Panc1 (cell line): Measurements from ENCODE around the gene FANCD2OS. TPM values are rescaled to one million over a fixed set of nuclear protein-coding genes. Genes with fewer than 3 reads are reported as not detected.
"Not testable (repeated sequence)": the region's sequence is repeated elsewhere in the genome, so short reads cannot be mapped to it uniquely, and the experiment has no call there.

ENCODE experiments used
- ATAC-seq: fragments of 200-7000 bp; cut with Tn5 transposase; 2 replicates; pipeline ENCODE4 v1.9.1; 2020; ENCODE audit warnings: mild to moderate bottlenecking, moderate library complexity
- BruUV-seq: library from RNA; stranded (reverse); fragments of 400-500 nt; replicated peaks from 2 replicates; lab custom pipeline; 2021; lab: Mats Ljungman, UMichigan
- CTCF ChIA-PET: fragments of 300-600 bp; sonication (Branson Sonifier 250); formaldehyde crosslinking; loops from one replicate; lab custom pipeline; 2022; ENCODE audit warnings: antibody characterized with exemption; lab: Charles Lee
- POLR2A ChIA-PET: fragments of 300-600 bp; sonication (Branson Sonifier 250); formaldehyde crosslinking; loops from one replicate; lab custom pipeline; 2022; ENCODE audit warnings: antibody characterized with exemption; lab: Charles Lee
- DNase-seq: peaks from one replicate; pipeline ENCODE4 v3.0.0-alpha.2; 2010; ENCODE audit warnings: low read depth, low spot score
- H3K27ac ChIP-seq: 2 replicates; pipeline ENCODE4 v1.5.1; 2011; ENCODE audit warnings: mild to moderate bottlenecking, low read length, inconsistent platforms
- H3K27me3 ChIP-seq: fragments of 200-500 bp; sonication (Bioruptor generic); 2 replicates; pipeline ENCODE4 v1.6.0; 2014; ENCODE audit warnings: low read length, inconsistent platforms; ENCODE audit not compliant: control insufficient read depth, insufficient read depth
- H3K36me3 ChIP-seq: fragments of 200-500 bp; sonication (Bioruptor generic); 2 replicates; pipeline ENCODE4 v1.5.1; 2014; ENCODE audit warnings: inconsistent platforms, mild to moderate bottlenecking, low read length, moderate library complexity; ENCODE audit not compliant: control insufficient read depth, insufficient read depth
- H3K4me1 ChIP-seq: 2 replicates; pipeline ENCODE4 v1.5.1; 2011; ENCODE audit warnings: inconsistent platforms, mild to moderate bottlenecking, low read length, moderate library complexity; ENCODE audit not compliant: control insufficient read depth, insufficient read depth
- H3K4me3 ChIP-seq, 2 experiments: 2 replicates each; pipeline ENCODE4 v1.5.1; 2011 to 2012; ENCODE audit warnings: low read depth in 2 of 2, low read length in 2 of 2, mild to moderate bottlenecking in 2 of 2, inconsistent platforms in 1 of 2, moderate library complexity in 1 of 2
- H3K9me3 ChIP-seq: fragments of 200-500 bp; sonication (Bioruptor generic); 2 replicates; pipeline ENCODE4 v1.5.1; 2014; ENCODE audit warnings: low read depth, mild to moderate bottlenecking, inconsistent platforms, low read length, moderate library complexity; ENCODE audit not compliant: control insufficient read depth, insufficient read depth
- POLR2AphosphoS5 ChIP-seq: IDR thresholded peaks from 2 replicates; pipeline ENCODE4 v1.6.1; 2012; ENCODE audit warnings: mild to moderate bottlenecking, low read depth, low read length, moderate library complexity
- SIN3A ChIP-seq: IDR thresholded peaks from 2 replicates; pipeline ENCODE4 v1.6.1; 2012; ENCODE audit warnings: low read depth, mild to moderate bottlenecking, low read length, moderate library complexity, borderline replicate concordance; ENCODE audit not compliant: insufficient read depth
- TCF7L2 ChIP-seq: IDR thresholded peaks from 2 replicates; pipeline ENCODE4 v1.6.1; 2011; ENCODE audit warnings: mild to moderate bottlenecking, low read depth, low read length, inconsistent platforms
- in situ Hi-C: cut with HindIII; loops from 2 replicates; pipeline ENCODE4 v1.10.0; 2016; ENCODE audit warnings: low sequenced_read_pairs, low pct_unique_long_range_greater_than_20kb
- intact Hi-C: fragments of 100-400 bp; cut with micrococcal nuclease; formaldehyde crosslinking; loops from one replicate; pipeline ENCODE4 v1.10.0; 2022; ENCODE audit not compliant: unreplicated experiment
- total RNA-seq: library from RNA; stranded (reverse); gene quantifications from one replicate; pipeline ENCODE4 v1.2.1, GENCODE V29; 2021; ENCODE audit not compliant: unreplicated experiment
- TF ChIP-seq, protein P1 (sequence below), 2 experiments: IDR thresholded peaks; 2 replicates each; pipeline ENCODE4 v1.6.1; 2011 to 2012; ENCODE audit warnings: low read depth in 2 of 2, control low read depth in 1 of 2, low read length in 1 of 2, mild to moderate bottlenecking in 1 of 2, moderate library complexity in 1 of 2; ENCODE audit not compliant: insufficient read depth in 1 of 2
- TF ChIP-seq, protein P2 (sequence below): fragments of 450-650 bp; IDR thresholded peaks from 2 replicates; pipeline ENCODE4 v1.5.1; 2017; ENCODE audit warnings: mild to moderate bottlenecking

The FANCD2OS gene
- total RNA-seq, 1 experiment from 2014 or later, result not detected

DNA sequence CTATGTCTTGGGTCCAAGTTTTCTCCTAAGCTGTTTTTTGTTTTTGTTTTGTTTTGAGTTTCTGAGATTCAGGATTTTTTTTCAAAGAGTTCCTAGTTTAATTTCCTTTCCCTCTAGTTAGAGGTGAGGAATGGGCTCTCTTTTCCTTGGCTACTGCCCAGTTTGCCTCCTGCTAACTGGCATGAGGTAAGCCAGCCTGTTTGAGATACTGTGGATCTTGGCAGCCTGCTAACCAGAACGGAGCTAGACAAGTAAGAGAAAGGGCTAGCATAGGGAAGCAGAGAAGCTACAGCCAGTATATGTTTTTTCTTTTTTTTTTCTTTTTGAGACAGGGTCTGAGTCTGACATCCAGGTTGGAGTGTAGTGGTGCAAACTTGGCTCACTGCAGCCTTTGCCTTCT is 17.3 kb downstream of the FANCD2OS start:
- H3K27me3 ChIP-seq, H3K9me3 ChIP-seq, H3K36me3 ChIP-seq, H3K27ac ChIP-seq, H3K4me3 ChIP-seq, intact Hi-C loops, DNase-seq, ATAC-seq, H3K4me1 ChIP-seq, BruUV-seq, CTCF ChIA-PET, in situ Hi-C loops, POLR2A ChIA-PET: not testable (repeated sequence)

DNA sequence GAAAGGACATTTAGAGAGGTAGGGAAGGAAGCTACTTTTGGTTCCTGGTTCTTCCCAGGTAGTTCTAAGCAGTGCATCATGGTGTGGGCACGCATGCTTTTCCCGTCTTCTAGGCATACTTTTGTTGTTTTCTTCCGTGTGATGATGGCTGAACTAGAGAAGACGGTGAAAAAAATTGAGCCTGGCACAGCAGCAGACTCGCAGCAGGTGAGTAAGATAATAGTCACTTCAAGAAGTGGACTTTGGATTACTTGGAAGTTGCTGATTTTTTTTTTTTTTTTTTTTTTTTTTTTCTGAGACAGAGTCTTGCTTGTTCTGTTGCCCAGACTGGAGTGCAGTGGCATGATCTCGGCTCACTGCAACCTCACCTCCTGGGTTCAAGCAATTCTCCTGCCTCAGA is 17.9 kb downstream of the FANCD2OS start:
- CTCF ChIA-PET, result no interaction called here

DNA sequence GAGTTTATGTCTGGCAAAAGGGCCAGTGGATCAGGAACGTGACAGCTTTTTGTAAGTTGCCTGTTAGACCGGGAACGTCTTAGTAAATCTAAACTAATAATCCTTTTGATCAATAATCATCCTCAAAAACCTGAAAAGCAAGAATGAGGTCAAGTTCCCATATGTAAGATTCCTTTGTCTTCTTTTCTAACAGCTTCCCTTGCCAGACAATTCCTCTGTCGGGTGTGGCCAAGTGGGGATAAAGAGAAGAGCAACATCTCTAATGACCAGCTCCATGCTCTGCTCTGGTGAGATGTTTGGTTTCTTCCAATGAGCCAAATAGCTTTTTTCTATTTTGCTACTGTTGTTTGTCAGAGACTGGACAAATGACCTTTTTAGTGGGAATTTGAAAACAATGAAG is 19.8 kb downstream of the FANCD2OS start:
- POLR2A ChIA-PET, result no interaction called here
- no peaks in the 10 kb centered on the region; the same call in 1 of the 2 replicates for H3K36me3 ChIP-seq

More for the DNA sequence above, 17.9 kb downstream of the FANCD2OS start:
- in situ Hi-C loops (no loop called here), intact Hi-C loops (no loop called here)
- H3K4me3 ChIP-seq, result no peak overlapping the region
- no TSS peak for BruUV-seq
- H3K9me3 ChIP-seq, result no peaks in the 10 kb centered on the region
- H3K36me3 ChIP-seq, result no peaks in the 10 kb centered on the region; the same call in 1 of the 2 replicates
- no peak overlapping the region for H3K27ac ChIP-seq
- TF ChIP-seq, protein P1, sequence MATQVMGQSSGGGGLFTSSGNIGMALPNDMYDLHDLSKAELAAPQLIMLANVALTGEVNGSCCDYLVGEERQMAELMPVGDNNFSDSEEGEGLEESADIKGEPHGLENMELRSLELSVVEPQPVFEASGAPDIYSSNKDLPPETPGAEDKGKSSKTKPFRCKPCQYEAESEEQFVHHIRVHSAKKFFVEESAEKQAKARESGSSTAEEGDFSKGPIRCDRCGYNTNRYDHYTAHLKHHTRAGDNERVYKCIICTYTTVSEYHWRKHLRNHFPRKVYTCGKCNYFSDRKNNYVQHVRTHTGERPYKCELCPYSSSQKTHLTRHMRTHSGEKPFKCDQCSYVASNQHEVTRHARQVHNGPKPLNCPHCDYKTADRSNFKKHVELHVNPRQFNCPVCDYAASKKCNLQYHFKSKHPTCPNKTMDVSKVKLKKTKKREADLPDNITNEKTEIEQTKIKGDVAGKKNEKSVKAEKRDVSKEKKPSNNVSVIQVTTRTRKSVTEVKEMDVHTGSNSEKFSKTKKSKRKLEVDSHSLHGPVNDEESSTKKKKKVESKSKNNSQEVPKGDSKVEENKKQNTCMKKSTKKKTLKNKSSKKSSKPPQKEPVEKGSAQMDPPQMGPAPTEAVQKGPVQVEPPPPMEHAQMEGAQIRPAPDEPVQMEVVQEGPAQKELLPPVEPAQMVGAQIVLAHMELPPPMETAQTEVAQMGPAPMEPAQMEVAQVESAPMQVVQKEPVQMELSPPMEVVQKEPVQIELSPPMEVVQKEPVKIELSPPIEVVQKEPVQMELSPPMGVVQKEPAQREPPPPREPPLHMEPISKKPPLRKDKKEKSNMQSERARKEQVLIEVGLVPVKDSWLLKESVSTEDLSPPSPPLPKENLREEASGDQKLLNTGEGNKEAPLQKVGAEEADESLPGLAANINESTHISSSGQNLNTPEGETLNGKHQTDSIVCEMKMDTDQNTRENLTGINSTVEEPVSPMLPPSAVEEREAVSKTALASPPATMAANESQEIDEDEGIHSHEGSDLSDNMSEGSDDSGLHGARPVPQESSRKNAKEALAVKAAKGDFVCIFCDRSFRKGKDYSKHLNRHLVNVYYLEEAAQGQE (IDR thresholded peaks at IDR 0.05; ENCODE audit: insufficient read depth in 1 of 2, low read depth in 2 of 2, low read length in 1 of 2), result no peak
- no peak for TF ChIP-seq TCF7L2
- TF ChIP-seq, protein P2, sequence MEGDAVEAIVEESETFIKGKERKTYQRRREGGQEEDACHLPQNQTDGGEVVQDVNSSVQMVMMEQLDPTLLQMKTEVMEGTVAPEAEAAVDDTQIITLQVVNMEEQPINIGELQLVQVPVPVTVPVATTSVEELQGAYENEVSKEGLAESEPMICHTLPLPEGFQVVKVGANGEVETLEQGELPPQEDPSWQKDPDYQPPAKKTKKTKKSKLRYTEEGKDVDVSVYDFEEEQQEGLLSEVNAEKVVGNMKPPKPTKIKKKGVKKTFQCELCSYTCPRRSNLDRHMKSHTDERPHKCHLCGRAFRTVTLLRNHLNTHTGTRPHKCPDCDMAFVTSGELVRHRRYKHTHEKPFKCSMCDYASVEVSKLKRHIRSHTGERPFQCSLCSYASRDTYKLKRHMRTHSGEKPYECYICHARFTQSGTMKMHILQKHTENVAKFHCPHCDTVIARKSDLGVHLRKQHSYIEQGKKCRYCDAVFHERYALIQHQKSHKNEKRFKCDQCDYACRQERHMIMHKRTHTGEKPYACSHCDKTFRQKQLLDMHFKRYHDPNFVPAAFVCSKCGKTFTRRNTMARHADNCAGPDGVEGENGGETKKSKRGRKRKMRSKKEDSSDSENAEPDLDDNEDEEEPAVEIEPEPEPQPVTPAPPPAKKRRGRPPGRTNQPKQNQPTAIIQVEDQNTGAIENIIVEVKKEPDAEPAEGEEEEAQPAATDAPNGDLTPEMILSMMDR, result no peak
- no peaks in the 10 kb centered on the region for H3K27me3 ChIP-seq
- ATAC-seq (no peak), DNase-seq (no peak)
- H3K4me1 ChIP-seq, result no peaks in the 10 kb centered on the region
- POLR2A ChIA-PET, result no interaction called here

More for the DNA sequence above, 19.8 kb downstream of the FANCD2OS start:
- H3K4me1 ChIP-seq, result no peaks in the 10 kb centered on the region
- BruUV-seq, result no TSS peak
- H3K4me3 ChIP-seq, result no peak overlapping the region
- H3K27me3 ChIP-seq, result no peaks in the 10 kb centered on the region
- CTCF ChIA-PET, result no interaction called here
- H3K9me3 ChIP-seq, result no peaks in the 10 kb centered on the region
- DNase-seq (no peak), ATAC-seq (no peak)
- TF ChIP-seq, protein P2, result no peak
- TF ChIP-seq SIN3A (no peak), POLR2AphosphoS5 (no peak), TCF7L2 (no peak)
- no peak overlapping the region for H3K27ac ChIP-seq
- in situ Hi-C loops (no loop called here), intact Hi-C loops (no loop called here)
